K562 (cell line): ENCODE measurements around the gene PIM3. TPM values are rescaled to one million over a fixed set of nuclear protein-coding genes. Genes with fewer than 3 reads are reported as not detected.

Source experiments
- CC2D1A ChIP-seq: fragments of 450-650 bp; IDR thresholded peaks from 2 replicates; pipeline ENCODE4 v1.6.1; 2017; ENCODE audit warnings: mild to moderate bottlenecking
- CREM ChIP-seq: IDR thresholded peaks from 2 replicates; pipeline ENCODE4 v1.6.1; 2014; ENCODE audit warnings: antibody characterized with exemption, low read depth
- CTBP1 ChIP-seq: fragments of 450-650 bp; IDR thresholded peaks from 2 replicates; pipeline ENCODE4 v1.6.1; 2016; ENCODE audit warnings: borderline replicate concordance
- DACH1 ChIP-seq: fragments of 450-650 bp; IDR thresholded peaks from 2 replicates; pipeline ENCODE4 v1.6.1; 2018; ENCODE audit not compliant: partially characterized antibody
- ELF4 ChIP-seq: fragments of 450-650 bp; formaldehyde crosslinking; IDR thresholded peaks from 2 replicates; pipeline ENCODE4 v1.4.0; 2022; ENCODE audit warnings: missing genetic modification characterization
- RB1 ChIP-seq: fragments of 450-650 bp; IDR thresholded peaks from 2 replicates; pipeline ENCODE4 v1.6.1; 2017; ENCODE audit warnings: low read depth, mild to moderate bottlenecking
- SMC3 ChIP-seq: conservative IDR thresholded peaks from 2 replicates; pipeline ENCODE4 v1.6.1; 2011; ENCODE audit warnings: low read depth, low read length, improper control_type of control experiment; ENCODE audit not compliant: insufficient read depth
- STAT5B ChIP-seq: fragments of 250-450 bp; sonication (Bioruptor Pico); IDR thresholded peaks from 2 replicates; pipeline ENCODE4 v1.8.0; 2021; ENCODE audit warnings: mild to moderate bottlenecking, inconsistent platforms
- polyA plus RNA-seq, 8 experiments: library from polyadenylated mRNA; depleted of rRNA in 4 of 8; stranded (reverse) in 5 of 8; unstranded in 3 of 8; fragments of >200 nt; fragmentation: Nextera tagmentation in 2 of 8; fragmentation: Illumina TruSeq in 1 of 8; extraction: Ambion mirVana in 2 of 8; extraction: Trizol in 1 of 8; gene quantifications; 2 replicates each; pipeline versions ENCODE4 v1.2.1 to v1.2.3, GENCODE V29; 2011 to 2014; ENCODE audit warnings: inconsistent platforms in 1 of 8, missing spikeins in 1 of 8
- total RNA-seq, 7 experiments: library from RNA; depleted of rRNA in 6 of 7; stranded (reverse); fragments of >200 nt in 6 of 7; fragmentation: Illumina TruSeq in 2 of 7; extraction: Trizol in 2 of 7; gene quantifications; 2 replicates each; pipeline versions ENCODE4 v1.2.1 to v1.2.3, GENCODE V29; 2011 to 2021; ENCODE audit warnings: low replicate concordance in 1 of 7
- TF ChIP-seq, protein P1 (sequence below), 3 experiments: IDR thresholded peaks in 2 of 3; conservative IDR thresholded peaks in 1 of 3; 2 replicates each; pipeline ENCODE4 v1.5.1; 2011 to 2012; ENCODE audit warnings: low read length in 3 of 3, mild to moderate bottlenecking in 3 of 3, control low read depth in 2 of 3, improper control_type of control experiment in 1 of 3, inconsistent platforms in 1 of 3, low read depth in 1 of 3, mixed read lengths in 1 of 3, moderate library complexity in 1 of 3; ENCODE audit not compliant: insufficient read depth in 2 of 3
- TF ChIP-seq, protein P2 (sequence below): sonication (generic); formaldehyde crosslinking; IDR thresholded peaks from 2 replicates; pipeline ENCODE4 v1.8.0; 2022; ENCODE audit warnings: missing genetic modification reagents, mild to moderate bottlenecking, moderate library complexity, borderline replicate concordance

Gene PIM3
- total and polyA plus RNA-seq, 9 of the 15 experiments (the other 6 are each of a cell fraction or from before 2014, with no cell fraction given): 0.24 to 40.5 (median 5.3) TPM

DNA sequence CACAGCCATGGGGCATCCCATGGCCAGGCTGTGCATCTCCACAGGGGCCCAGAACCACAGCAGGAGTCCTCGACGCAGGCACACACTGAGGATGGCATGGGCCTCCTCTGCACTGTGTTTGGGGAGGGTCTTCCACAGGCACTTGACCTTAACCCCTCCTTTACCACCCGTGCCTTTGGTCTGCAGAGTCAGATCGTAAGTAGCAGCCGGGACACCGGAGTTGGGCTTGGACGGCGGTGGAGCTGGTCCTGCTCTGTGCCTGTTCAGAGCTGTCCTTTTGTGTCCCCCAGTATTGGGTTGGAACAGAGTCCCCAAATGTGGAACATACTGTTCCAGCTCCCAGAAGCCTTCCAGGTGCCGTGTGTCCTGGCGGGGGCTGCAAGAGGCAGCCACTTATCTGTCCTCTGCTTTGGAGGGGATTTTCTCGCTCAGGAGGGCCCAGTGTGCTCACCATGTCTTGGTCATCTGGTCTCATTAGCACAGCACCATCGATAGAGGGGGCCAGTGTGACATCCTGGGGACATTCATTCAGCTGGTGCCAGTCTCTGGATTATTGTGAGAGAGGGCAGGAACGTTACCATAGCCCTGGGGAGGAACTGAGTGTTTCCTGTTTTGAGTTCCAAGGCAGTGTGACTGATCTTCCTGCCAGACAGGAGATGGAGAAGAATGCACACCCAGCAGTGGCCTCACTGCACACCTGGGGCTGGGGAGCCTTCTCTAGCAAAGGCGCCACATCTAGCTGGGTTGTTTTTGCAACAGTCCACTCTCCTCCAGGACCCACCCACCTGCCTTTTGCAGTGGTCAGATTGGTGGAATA is 29.8 kb upstream of the PIM3 start (continued):
- TF ChIP-seq, protein P1, sequence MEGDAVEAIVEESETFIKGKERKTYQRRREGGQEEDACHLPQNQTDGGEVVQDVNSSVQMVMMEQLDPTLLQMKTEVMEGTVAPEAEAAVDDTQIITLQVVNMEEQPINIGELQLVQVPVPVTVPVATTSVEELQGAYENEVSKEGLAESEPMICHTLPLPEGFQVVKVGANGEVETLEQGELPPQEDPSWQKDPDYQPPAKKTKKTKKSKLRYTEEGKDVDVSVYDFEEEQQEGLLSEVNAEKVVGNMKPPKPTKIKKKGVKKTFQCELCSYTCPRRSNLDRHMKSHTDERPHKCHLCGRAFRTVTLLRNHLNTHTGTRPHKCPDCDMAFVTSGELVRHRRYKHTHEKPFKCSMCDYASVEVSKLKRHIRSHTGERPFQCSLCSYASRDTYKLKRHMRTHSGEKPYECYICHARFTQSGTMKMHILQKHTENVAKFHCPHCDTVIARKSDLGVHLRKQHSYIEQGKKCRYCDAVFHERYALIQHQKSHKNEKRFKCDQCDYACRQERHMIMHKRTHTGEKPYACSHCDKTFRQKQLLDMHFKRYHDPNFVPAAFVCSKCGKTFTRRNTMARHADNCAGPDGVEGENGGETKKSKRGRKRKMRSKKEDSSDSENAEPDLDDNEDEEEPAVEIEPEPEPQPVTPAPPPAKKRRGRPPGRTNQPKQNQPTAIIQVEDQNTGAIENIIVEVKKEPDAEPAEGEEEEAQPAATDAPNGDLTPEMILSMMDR (IDR thresholded peaks at IDR 0.05 in 2 of 3, conservative IDR thresholded peaks at IDR 0.05 in 1 of 3; ENCODE audit: insufficient read depth in 2 of 3, low read depth in 1 of 3, low read length in 3 of 3): peak; percentile 64 to 79 (median 74)
- TF ChIP-seq, protein P2, sequence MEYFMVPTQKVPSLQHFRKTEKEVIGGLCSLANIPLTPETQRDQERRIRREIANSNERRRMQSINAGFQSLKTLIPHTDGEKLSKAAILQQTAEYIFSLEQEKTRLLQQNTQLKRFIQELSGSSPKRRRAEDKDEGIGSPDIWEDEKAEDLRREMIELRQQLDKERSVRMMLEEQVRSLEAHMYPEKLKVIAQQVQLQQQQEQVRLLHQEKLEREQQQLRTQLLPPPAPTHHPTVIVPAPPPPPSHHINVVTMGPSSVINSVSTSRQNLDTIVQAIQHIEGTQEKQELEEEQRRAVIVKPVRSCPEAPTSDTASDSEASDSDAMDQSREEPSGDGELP (CRISPR knock-in tag): peak; percentile 54
- TF ChIP-seq RB1 (0 out of 2 replicates have a peak, but pooled peaks have one; percentile 23), CREM (0 out of 2 replicates have a peak, but pooled peaks have one; percentile 24), STAT5B (no peak), ELF4 (CRISPR knock-in tag) (no peak), CC2D1A (peak; percentile 52), SMC3 (peak; percentile 19; the same call in 1 of the 2 replicates), DACH1 (peak; percentile 41), CTBP1 (peak; percentile 57; the same call in 1 of the 2 replicates)
